GM19240 (cell line): Measurements from ENCODE around the gene SYNE2.
"Not testable (repeated sequence)": the region's sequence is repeated elsewhere in the genome, so short reads cannot be mapped to it uniquely, and the experiment has no call there.

Source experiments
- DNase-seq: peaks from one replicate; pipeline ENCODE4 v3.0.0; 2011; ENCODE audit warnings: low spot score; ENCODE audit not compliant: insufficient read length

SYNE2 gene

DNA sequence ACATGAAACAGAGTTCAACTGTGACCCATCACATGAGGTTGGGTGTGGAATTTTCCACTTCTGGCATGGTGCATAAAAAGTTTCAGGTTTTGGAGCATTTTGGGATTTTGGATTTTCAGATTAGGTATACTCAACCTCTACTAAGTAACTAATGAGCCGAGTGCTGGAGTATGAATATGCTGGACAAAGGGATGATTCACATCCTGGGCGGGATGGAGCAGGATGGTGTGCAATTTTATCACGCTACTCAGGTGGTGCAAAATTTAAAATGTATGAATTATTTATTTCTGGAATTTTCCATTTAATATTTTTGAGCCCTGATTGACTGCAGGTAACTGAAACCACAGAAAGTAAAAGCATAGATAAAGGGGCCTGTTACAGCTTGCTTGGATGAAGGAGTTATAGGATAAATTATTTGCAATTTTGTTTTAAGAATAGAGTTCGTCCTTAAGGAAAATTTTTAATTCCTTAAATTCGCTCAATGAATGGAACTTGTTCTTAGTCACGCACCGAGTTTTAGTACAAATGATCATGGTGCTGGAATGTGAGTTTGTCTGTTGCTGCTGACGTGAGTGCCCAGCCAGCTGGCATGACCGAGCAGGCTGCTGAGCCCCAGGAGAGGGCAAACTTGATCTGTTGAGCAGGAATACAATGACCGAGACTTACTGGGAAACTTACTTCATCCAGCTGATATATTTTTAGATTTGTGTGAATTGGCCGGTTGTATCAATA lies 265.0 kb downstream of the SYNE2 start:
- no peak for DNase-seq

- not testable (repeated sequence) for DNase-seq
These were observed 265.6 kb downstream of the SYNE2 start for GRCh38 chr14:64118403-64118742.

DNA sequence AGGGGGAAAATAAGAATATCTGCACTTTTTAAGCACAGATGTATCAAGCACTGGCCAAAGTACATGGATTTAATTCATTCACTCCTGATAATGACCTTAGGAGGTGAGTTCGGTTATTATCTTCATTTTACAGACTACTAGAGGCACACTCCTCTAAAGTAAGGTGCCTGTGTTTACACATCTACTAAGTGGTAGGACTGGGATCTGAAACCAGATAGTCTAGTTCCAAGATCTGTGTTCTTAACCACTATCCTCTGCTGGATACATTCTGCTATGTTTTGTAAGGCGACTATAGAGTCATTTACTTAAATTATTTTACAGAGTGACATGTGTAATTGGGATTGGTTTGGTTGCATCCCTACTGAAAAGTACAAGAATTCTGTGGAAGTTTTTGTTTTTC lies 266.1 kb downstream of the SYNE2 start:
- no peak for DNase-seq

DNA sequence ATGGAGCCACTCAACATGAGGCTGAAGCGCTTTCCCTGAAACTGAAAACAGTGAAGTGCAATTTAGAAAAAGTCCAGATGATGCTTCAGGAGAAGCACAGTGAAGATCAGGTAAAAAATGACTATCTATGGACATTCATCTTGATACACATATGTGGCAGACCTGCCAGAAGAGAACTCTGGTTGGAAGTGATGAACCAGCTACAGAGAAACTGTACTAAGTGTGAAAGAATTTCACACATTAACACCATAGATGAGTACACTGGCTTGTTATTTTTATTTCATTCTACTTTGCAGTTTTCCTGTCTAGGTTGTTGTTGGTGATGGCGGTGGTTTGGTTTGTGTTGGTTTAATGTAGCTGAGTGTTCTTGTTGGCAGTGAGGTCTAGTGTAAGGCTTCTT lies 266.7 kb downstream of the SYNE2 start:
- no peak for DNase-seq

DNA sequence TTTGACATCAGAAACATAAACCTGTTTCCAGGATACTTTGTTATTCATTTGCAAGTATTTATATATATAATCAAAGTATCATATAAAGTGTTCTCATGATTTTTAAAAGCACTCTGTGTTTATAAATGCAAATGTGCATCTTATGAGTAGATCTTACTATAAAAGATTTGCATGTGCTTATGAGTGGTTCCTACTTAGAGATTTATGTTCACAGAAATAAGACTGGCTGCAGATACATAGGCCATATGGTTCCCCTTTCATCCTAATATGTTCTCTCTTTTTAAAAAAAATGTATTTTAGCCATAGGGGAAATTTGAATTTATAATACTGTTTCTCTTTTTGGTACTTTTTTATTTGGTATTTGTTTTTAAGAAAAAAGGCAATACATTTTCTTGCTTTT lies 267.2 kb downstream of the SYNE2 start:
- DNase-seq, result no peak

DNA sequence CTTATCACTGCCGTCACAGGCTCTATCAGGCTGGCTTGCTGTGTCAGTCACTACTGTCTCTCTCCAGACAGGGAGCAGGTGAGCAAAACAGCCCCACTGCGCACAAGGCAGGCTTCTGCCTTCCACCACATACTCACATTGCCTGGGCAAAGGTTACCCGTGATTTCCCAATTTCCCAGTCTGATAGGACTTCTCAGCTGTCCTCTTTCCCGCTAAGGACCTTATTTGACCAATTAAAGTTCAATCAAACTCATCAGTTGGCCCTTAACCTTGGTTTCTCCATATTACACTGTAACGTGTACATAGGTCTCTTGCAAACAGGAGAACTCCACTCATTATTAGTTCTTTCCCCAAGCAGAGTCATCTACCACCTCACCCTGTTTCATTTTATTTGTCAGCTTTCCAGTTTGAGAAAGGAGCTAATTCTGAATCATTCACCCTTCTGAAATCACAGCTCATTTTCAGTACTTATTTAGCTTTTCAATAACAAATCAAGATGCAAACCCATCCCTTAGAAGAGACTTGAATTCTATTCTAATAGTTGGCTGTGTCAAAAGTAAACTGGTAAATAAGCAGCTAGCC lies 270.5 kb downstream of the SYNE2 start:
- no peak for DNase-seq

- DNase-seq, result no peak
These were observed 272.5 kb downstream of the SYNE2 start for GRCh38 chr14:64125270-64125669.

DNA sequence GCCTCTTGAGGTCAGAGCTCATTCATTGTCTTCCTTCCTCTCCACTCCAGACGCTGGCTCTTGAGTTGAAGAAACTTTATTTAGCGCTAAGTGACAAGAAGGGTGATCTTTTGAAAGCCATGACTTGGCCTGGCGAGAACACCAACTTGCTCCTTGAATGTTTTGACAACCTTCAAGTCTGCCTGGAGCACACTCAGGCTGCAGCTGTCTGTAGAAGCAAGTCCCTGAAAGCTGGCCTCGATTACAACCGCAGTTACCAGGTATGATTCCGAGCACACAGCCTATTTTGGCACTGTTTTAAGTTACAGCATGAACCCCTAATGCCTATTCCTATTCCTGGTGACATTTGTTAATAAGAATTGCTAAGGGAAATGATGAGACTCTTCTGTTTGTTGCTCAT lies 273.7 kb downstream of the SYNE2 start:
- DNase-seq, result no peak

DNA sequence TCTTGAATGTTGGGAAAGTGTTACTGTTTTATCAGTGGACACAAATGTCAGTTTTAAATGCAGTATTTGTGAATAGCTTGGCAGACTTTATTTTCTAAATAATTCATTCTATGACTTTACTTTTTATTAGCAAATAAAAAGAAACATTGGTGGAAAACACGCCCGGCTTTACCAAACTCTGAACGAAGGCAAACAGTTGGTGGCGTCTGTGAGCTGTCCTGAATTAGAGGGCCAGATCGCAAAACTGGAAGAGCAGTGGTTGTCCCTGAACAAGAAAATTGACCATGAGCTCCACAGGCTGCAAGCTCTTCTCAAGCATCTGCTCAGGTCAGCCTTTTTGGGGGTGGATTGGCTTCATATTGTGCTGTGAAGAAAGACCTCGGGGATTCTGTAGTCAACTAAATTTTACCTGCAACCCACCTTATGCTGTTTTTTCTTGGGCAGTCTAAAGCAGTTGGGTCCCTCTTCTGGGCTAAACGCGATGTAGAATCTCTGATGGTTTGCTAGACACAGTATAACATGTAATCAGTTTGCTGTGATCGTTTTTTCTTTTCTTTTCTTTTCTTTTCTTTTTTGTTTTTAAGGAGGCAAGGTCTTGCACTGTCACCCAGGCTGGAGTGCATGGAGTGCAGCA lies 285.0 kb downstream of the SYNE2 start:
- DNase-seq, result no peak

DNA sequence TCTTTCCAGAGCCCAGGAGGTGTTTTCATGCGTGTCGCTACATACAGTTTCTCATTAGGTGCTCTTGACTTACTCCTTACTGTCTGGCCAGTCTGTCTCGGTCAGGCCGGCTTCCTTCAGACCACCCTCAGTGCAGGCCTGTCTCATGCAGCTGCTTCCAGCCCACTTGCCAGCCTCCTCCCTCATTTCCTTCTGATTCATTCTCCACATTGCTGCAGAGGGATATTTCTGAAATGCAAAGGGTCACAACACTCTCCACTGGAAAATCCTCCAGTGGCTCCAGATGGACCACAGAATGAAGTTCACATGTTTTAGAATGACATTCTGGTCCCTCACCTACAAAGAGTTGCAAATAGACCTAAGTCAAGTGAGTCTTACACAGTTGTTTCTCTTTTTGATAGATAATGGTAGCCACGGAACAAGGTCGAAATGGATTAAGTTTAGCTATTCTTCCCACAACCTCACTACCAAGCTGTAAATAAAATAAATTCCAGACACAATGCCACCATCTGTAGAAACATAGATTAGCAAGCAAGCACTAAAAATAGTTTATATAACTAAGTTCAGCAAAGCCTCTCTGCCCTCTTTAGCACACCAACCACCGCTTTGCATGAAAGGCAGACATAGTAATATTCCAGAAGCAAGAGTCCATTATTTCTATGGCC lies 294.5 kb downstream of the SYNE2 start:
- no peak for DNase-seq

- DNase-seq, result no peak
These were observed 297.1 kb downstream of the SYNE2 start for GRCh38 chr14:64149921-64150320.

- no peak for DNase-seq
These were observed 305.8 kb downstream of the SYNE2 start for GRCh38 chr14:64158608-64159007.

- DNase-seq, result no peak
These were observed 306.8 kb downstream of the SYNE2 start for GRCh38 chr14:64159588-64159987.

- no peak for DNase-seq
These were observed 317.4 kb downstream of the SYNE2 start for GRCh38 chr14:64170181-64170580.

DNA sequence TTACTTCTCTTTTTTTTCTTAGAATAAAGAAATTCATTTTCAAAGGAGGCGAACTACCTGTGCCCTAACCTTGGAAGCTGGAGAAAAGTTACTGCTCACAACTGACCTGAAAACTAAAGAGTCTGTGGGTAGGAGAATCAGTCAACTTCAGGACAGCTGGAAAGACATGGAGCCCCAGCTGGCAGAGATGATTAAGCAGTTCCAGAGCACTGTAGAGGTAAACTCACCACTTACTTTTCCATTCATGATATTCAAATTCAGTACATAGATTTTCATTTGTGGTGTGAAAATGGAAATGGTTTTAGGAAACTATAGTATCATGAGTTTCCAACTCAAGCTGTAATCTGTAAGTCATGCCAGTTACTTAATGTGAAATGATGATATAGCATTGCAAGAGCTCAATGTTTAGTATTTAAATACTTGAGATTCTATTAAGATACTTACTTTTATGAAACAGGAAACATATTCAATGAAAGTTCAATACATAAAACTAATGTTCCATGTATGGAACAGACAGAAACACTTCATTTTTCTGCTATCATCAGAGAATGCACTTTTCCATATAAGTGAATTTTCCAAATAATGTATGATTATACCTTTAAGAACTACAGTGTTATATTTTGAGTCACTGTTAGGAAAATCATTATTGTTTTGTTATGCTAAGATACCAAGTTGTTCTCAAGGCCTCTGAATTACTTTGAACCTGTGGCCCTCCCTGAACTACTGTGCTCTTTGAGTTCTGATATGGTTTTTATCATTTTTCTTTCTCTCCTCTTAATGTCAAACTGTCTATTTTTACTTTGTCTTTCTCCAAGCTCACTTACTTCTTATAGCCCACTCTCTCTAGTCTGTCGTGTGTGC lies 322.3 kb downstream of the SYNE2 start:
- DNase-seq, result no peak

- no peak for DNase-seq
These were observed 323.5 kb downstream of the SYNE2 start for GRCh38 chr14:64176330-64176729.

DNA sequence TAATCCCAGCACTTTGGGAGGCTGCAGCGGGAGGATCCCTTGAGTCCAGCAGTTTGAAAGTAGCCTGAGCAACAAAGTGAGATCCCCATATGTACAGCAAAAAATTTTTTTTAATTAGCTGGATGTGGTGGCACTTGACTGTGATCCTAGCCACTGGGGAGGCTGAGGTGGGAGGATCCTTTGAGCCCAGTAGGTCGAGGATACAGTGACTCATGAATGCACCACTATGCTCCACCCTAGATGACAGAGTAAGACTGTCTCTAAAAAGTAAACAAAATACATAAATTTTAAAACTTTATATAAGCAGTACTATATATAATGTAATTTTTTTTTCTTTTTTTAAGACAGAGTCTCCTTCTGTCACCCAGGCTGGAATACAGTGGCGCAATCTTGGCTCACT lies 326.0 kb downstream of the SYNE2 start:
- no peak for DNase-seq

GRCh38 chr14:64182908-64183307 lies 330.1 kb downstream of the SYNE2 start:
- DNase-seq, result not testable (repeated sequence)

DNA sequence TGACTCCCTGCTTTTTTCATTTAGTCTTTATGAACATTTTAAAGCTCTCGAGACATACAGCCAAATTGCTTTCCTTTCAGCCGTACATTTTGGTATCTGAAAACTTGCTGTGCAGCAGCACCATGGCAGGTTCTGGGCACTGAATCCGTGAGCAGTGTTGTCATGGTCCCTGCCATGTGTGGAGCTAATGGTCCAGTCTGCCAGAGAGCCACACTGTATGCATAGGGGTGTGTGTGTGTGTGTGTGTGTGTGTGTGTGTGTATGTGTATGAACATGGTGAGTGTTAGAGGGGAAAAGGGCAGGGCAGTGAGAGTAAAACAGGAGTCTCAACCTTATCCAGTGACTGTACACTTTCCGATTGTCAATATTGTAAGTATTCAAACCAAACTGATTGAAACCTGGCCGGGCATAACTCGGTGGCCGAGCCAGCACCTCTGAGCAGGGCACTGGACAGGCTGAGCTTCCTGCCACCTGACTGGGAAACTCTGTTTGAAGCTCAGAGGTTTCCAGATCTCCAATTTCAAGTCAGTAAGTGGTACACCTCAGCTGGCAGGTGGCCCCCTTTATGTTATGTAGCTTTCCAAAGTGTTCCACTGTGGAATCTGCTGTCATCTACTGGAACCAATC lies 331.4 kb downstream of the SYNE2 start:
- DNase-seq, result no peak

GRCh38 chr14:64185184-64185583 lies 332.4 kb downstream of the SYNE2 start:
- no peak for DNase-seq
